ENCODE data around the gene NCOA7.

- TF ChIP-seq CTCF (conservative IDR thresholded peaks at IDR 0.05) (no peak), EZH2 (IDR thresholded peaks at IDR 0.05; ENCODE audit: low read depth) (no peak)
These were observed 39.3 kb upstream of the NCOA7 start for GRCh38 chr6:125751334-125751916.

All from PC-9 (cell line).